GM21529 (cell line): ENCODE data around the gene GUCA2B.

Experiments used
- ATAC-seq: cut with Tn5 transposase; IDR thresholded peaks from one replicate; pipeline ENCODE4 v1.9.1; 2021; ENCODE audit not compliant: unreplicated experiment

Gene GUCA2B

DNA sequence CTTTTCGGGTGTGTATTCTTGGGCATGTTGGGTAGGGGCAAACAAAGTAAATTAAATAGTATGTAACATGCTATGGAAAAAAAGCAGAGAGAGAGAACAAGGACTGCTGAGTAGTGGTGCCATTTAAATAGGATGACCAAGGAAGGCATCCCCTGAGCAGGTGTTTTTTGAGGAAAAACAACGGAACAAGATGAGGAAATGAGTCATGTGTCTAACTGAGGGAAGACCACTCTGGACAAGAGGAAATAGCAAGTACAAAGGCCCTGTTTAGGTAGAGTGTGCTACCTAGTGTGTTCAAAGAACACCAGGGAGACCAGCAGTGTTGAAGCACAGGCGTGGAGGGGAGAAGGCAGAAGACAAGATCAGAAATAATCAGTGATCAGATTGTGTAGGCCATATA, 31.4 kb downstream of the GUCA2B start:
- no peak for ATAC-seq

DNA sequence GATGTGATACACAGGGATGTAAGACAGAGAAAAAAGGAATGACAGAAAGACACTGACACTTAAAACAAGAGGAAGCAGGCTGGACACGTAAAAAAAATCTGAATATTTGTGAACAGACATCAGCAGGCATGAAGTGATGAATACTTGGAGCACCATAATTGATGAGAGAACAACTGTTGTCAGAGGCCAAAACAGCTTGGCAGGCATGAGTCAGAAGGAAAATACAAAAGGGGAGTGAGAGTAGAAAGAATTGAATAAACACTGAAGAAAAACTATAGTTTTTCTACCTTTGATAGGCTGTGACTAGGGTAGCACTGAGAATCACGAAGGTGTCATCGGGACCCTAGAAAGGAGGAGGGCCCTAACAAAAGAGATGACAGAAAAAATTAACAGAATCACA, 32.9 kb downstream of the GUCA2B start:
- ATAC-seq = no peak

DNA sequence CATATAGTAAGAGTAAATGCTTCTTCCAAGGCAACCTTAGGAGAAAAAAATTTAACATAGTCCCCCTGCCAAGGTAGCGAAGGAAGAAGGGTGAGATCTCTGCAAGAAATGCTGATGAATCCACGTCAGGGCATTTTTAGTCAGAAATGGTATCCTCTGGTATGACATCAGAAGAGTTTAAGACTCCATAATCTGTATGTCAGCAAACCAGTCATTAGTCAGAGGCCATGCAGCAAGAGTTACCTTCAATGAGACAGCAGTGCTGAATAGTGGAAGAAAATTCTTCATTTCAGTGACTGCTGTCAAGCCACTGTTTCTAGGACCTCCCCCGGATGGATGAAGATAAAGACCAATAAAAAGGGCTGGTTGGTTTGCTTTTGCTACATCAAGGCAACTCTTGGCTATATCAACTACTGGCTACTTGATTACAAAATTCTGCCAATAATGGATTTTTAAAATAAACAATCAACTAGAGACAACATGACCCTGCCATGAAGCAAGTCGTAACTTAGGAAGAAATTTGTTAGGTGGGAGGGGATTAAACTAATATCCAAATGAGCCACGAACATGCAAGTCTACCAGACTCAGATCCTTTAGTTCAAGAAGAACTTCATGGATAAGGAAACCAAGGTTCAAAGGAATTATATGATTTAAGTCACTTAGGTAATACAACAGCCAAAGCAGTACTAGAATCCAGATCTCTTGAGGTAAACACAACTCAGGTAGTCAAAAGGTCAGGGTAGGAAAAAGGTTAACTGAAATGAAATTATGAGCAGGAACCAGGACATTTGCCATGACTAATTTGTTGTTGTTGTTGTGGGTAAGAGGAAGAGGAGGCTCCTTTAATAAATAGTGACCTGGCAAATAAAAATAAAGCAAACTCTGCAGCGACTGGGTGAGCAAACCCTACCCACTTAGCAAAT, 37.0 kb downstream of the GUCA2B start:
- no peak for ATAC-seq

DNA sequence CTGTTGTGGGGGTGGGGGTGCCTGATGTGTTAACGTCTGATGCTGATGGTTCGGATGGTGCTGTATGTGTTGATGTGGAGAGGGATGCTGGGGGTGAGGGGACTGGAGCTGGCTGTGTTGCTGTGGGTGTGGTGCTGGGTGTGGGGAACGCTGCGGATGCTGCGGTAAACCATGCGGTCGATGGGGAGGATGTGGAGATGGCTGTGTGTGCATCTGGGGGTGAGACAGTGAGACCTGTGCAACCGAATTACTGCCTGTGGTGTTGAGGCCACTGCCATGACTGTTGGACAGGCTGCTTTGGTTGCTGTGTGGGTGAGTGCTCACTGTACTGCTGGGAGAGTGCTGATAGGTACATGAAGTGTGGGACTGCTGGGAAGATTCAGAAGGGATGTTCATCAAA, 38.1 kb downstream of the GUCA2B start:
- ATAC-seq = no peak

DNA sequence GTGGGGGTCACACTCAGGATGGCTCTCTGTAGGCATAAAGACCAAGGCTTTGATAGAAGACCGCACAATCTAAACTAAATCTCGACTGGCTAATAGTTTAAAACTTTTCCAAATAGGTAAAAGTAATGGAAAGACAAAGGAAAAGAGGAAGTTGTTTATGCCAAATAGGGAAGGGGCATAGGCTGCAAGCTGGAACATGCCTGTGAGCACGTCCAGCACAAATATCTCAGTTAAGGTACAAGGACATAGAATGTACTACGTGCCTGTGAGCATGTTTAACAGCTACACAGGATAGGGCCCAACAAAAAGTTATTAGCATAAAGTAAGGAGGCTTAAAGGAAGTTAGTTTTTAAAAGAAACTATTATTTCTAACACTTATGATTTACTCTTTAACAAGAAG, 38.9 kb downstream of the GUCA2B start:
- ATAC-seq = no peak

DNA sequence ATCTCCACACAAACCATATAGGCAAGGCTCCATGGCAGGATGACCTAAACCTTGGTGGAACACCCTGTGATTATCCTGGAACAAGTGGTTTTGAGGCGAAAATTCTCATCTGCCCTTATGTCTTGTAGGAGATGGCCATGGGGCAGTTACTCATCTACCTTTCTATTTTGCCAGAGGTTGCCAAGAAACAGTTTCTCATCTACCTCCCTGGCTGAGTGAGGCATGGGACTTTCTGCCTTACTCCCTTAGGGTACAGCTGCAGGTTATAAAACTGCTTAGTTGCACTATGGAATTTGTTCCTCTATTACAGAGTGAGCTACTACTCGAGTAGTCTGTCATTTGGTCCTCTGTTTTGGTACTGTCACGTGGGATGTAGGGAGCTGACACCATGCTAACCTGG, 42.6 kb downstream of the GUCA2B start:
- no peak for ATAC-seq

DNA sequence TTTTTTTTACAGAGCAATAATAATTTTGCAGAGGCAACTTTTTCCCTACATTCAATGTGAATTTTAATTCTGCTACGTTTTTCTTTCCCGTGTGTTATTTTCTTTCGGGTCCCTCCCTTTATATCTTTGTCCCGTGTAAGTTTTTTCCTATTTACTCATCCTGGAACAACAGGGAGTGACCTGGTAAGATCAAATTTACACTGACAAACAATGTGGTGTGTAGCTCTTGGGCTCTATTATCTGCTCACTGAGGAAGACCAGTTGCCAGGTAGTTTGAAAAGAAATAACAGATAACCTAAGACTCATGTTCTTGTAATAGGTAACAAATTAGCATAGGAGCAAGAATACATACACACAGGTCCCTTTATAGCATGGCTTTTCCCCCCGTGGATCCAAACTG, 45.0 kb downstream of the GUCA2B start:
- ATAC-seq = no peak

DNA sequence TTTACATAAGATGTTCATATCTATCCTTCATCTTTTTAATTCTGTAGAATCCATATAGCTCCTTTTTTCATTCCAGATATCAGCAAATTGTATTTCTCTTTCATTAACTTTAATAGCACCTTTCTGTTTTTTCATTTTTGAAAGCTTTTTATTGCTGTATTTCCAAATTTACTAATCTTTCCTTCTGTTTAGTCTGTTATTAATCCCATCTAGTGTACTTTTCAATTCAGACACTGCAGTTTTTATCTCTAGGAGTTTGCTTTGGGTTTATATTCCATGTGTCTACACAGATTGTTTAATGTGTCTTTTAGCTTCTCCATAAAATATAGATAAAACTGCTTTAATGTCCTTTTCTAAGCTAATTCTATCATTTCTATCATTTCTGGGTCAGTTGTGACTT, 48.8 kb downstream of the GUCA2B start:
- no peak for ATAC-seq
